ENCODE data around the gene ENOX1. TPM values are rescaled to one million over a fixed set of nuclear protein-coding genes. Genes with fewer than 3 reads are reported as not detected.

ENOX1 gene
- total and polyA plus RNA-seq, 8 donors: 0.23 to 2.0 (median 0.94) TPM

DNA sequence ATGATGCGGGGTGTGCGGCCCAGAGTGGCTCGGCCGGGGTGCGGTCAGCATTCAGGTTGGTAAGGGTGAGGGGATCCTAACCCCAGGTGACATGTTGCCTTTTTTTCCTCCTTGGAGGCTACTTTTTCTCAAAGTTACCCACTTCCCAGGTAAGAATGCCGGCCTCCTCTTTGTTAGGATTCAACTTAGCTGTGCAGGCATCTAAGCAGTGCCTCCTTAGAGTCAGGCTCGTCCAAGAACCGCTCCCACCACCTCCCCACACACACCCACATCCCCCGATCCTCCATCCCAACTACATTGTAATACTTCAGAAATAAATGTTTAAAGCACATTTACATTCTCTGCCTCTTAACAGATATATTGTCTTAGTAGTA, 733 bp upstream of the ENOX1 start:
- Histone ChIP-seq H3K27me3 (peaks cover 0 to 9% (median 0%) of the 10 kb centered on the region in 4 donors), H3K9me3 (no peaks in the 10 kb centered on the region), H3K4me3 (peak overlapping the region; percentile 19 to 69 (median 51)), H3K4me1 (peaks cover 0 to 4% (median 0%) of the 10 kb centered on the region in 3 donors), H3K27ac (peak overlapping the region in 2 of 4 donors; percentile 40 to 59), H3K36me3 (no peaks in the 10 kb centered on the region)
- ATAC-seq (no peak), DNase-seq (no peak), FAIRE-seq (no peak)
- intact Hi-C loops (cut with DNase I): loop anchor here in 1 of 3 donors (10.0 kb wide), 1 partner anchor 483 kb away; no protein-coding TSS in a partner anchor
- TF ChIP-seq CTCF (IDR thresholded peaks at IDR 0.05): no peak
- WGBS, 2 donors: 19 to 20% methylated on average over 6 to 9 of the region's 9 CpGs

DNA sequence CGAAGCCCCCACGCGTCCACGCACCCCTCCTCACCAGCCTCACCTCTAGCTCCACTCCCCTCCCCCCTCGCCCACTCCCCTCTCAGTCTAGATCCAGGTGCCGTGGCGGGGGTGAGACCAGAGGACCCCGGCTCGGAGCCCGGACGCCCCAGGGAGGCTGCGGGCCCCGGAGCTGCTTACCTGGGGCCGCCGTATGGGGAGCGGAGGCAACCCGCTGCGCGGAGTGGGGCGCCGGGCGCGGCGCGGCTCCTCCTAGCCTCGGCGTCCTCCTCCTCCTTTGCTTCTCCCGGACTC, 353 bp downstream of the ENOX1 start:
- peak overlapping the region; percentile 19 to 69 (median 51) for H3K4me3 ChIP-seq
- no peak for TF ChIP-seq CTCF (IDR thresholded peaks at IDR 0.05)
- intact Hi-C loops (cut with DNase I): loop anchor here in 1 of 3 donors (10.0 kb wide), 1 partner anchor 482 kb away; no protein-coding TSS in a partner anchor
- H3K27me3 ChIP-seq: peaks cover 0 to 9% (median 0%) of the 10 kb centered on the region in 4 donors
- H3K9me3 ChIP-seq: no peaks in the 10 kb centered on the region
- FAIRE-seq (no peak), DNase-seq (peak in 2 of 6 donors; percentile 22 to 34), ATAC-seq (no peak)
- H3K36me3 ChIP-seq: no peaks in the 10 kb centered on the region
- H3K27ac ChIP-seq: peak overlapping the region; percentile 25 to 59 (median 34)
- 0 to 1% methylated on average over 19 to 28 of the region's 28 CpGs for WGBS, 2 donors
- peaks cover 0 to 4% (median 0%) of the 10 kb centered on the region in 3 donors for H3K4me1 ChIP-seq

- peak; percentile 69 to 81 (median 79) for ATAC-seq
- no peak for FAIRE-seq
- Histone ChIP-seq H3K4me3 (peak overlapping the region; percentile 19 to 69 (median 51)), H3K27ac (peak overlapping the region; percentile 25 to 59 (median 34)), H3K9me3 (no peaks in the 10 kb centered on the region), H3K4me1 (peaks cover 0 to 4% (median 0%) of the 10 kb centered on the region in 3 donors), H3K36me3 (no peaks in the 10 kb centered on the region), H3K27me3 (peaks cover 0 to 9% (median 0%) of the 10 kb centered on the region in 4 donors)
- peak; percentile 73 to 88 (median 78) for DNase-seq
- TF ChIP-seq CTCF (IDR thresholded peaks at IDR 0.05): no peak
- intact Hi-C loops (cut with DNase I): loop anchor here in 1 of 3 donors (10.0 kb wide), 1 partner anchor 481 kb away; no protein-coding TSS in a partner anchor
- 1% methylated on average over 67 to 76 of the region's 76 CpGs for WGBS, 2 donors
Measured at GRCh38 chr13:43785650-43786471, 911 bp downstream of the ENOX1 start.

GRCh38 chr13:43785261-43785649, 1.5 kb downstream of the ENOX1 start:
- H3K27me3 ChIP-seq: peaks cover 0 to 9% (median 0%) of the 10 kb centered on the region in 4 donors
- no peaks in the 10 kb centered on the region for H3K9me3 ChIP-seq
- no peaks in the 10 kb centered on the region for H3K36me3 ChIP-seq
- no peak for TF ChIP-seq CTCF (IDR thresholded peaks at IDR 0.05)
- DNase-seq: no peak
- peak overlapping the region in 2 of 4 donors; percentile 40 to 59 for H3K27ac ChIP-seq
- H3K4me3 ChIP-seq: peak overlapping the region in 3 of 4 donors; percentile 49 to 69 (median 53)
- ATAC-seq: no peak
- intact Hi-C loops (cut with DNase I): loop anchor here in 1 of 3 donors (10.0 kb wide), 1 partner anchor 480 kb away; no protein-coding TSS in a partner anchor
- WGBS, 2 donors: 21 to 31% methylated on average over 10 of the region's 10 CpGs
- FAIRE-seq: no peak
- peaks cover 0 to 4% (median 0%) of the 10 kb centered on the region in 3 donors for H3K4me1 ChIP-seq
